ENCODE data around the gene SIVA1. TPM values are rescaled to one million over a fixed set of nuclear protein-coding genes. Genes with fewer than 3 reads are reported as not detected.

Gene SIVA1
- polyA plus RNA-seq, 1 experiment, result 49.7 TPM

DNA sequence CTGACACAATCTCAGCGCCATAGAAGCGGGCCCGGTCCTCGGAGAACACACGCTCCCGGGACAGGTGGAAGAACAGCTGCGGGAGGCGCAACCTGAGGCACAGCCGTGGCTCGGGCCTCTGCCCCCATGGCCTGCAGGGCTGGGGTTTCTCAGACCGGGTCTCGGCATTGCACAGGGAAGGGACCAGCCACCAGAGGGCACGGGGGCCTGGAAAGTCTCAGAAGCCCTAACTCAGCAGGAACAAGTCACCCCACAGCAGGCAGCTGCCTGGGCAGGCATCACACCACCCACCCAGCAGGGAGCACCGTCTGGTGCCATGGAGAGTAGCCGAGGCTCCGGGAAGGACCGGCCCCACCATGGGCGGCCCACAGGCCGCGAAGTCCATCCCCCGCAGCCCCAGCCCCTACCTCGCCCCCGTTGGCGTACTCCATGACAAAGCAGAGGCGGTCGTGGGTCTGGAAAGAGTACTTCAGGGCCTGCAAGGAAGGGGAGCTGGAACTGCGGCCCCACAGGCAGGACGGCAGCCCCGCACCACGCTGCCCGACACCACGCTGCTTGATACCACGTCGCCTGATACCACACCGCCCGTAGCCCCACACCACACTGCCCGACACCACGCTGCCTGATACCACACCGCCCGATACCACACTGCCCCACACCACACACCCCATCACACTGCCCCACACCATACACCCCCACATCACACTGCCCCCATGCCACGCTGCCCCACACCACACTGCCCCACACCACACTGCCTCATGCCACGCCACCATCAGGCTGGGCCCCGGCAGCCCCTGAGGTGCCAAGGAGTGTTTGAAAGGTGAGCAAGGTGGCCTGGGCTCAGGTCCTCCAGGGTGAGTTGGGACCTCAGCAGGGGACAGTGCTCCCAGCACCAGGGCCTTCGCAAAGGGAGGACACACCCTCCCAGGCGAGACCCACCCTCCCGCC, 20.8 kb downstream of the SIVA1 start:
- POLR2A ChIA-PET, result interaction anchor here (3.7 kb wide), 1 partner anchor 21 kb away, joined by 12 read pairs; the partner anchor contains the start of gene SIVA1

GRCh38 chr14:104774453-104775072, 21.6 kb downstream of the SIVA1 start:
- ChIA-PET POLR2A (no interaction called here), CTCF (interaction anchor here (1.1 kb wide), 1 partner anchor 46 kb away, joined by 5 read pairs; no protein-coding TSS in a partner anchor)
- no peak for TF ChIP-seq CTCF (IDR thresholded peaks at IDR 0.05; ENCODE audit: low read depth, low read length)
- Histone ChIP-seq H3K27ac (ENCODE audit: low read depth, low read length) (no peak overlapping the region), H3K4me3 (ENCODE audit: low read depth, low read length) (no peak overlapping the region), H3K27me3 (ENCODE audit: control insufficient read depth, insufficient read depth, low read length) (no peaks in the 10 kb centered on the region), H3K9me3 (ENCODE audit: control insufficient read depth, insufficient read depth, low read length) (peaks cover 30% of the 10 kb centered on the region)
- DNase-seq (ENCODE audit: low read depth, low spot score), result no peak

More for the DNA sequence above, 20.8 kb downstream of the SIVA1 start:
- CTCF ChIA-PET, result interaction anchor here (1.1 kb wide), 1 partner anchor 47 kb away, joined by 5 read pairs; no protein-coding TSS in a partner anchor
- H3K4me3 ChIP-seq (ENCODE audit: low read depth, low read length), result no peak overlapping the region
- TF ChIP-seq CTCF (IDR thresholded peaks at IDR 0.05; ENCODE audit: low read depth, low read length), result no peak
- H3K27ac ChIP-seq (ENCODE audit: low read depth, low read length), result no peak overlapping the region
- H3K9me3 ChIP-seq (ENCODE audit: control insufficient read depth, insufficient read depth, low read length), result peaks cover 30% of the 10 kb centered on the region
- no peaks in the 10 kb centered on the region for H3K27me3 ChIP-seq (ENCODE audit: control insufficient read depth, insufficient read depth, low read length)
- DNase-seq (ENCODE audit: low read depth, low spot score), result no peak

DNA sequence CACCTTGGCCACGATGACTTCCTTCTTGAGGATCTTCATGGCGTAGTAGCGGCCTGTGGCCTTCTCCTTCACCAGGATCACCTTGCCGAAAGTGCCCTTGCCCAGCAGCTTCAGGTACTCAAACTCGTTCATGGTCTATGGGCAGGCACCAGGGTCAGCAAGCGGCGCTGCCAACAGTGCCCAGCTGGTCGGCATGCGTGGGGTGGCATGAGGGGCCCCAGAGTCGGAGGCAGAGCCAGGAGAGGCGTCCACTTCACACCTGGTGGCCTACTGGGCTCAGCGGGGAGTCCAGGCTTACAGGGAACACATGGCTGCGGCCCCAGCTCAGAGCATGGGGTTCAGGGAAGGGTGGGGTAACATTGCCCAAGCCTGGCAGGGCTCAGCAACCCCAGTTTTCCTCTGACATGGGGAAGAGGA, 22.1 kb downstream of the SIVA1 start:
- TF ChIP-seq CTCF (IDR thresholded peaks at IDR 0.05; ENCODE audit: low read depth, low read length), result no peak
- H3K9me3 ChIP-seq (ENCODE audit: control insufficient read depth, insufficient read depth, low read length), result peaks cover 30% of the 10 kb centered on the region
- no peak overlapping the region for H3K27ac ChIP-seq (ENCODE audit: low read depth, low read length)
- no peaks in the 10 kb centered on the region for H3K27me3 ChIP-seq (ENCODE audit: control insufficient read depth, insufficient read depth, low read length)
- no peak for DNase-seq (ENCODE audit: low read depth, low spot score)
- CTCF ChIA-PET, result no interaction called here
- H3K4me3 ChIP-seq (ENCODE audit: low read depth, low read length), result no peak overlapping the region
- POLR2A ChIA-PET, result no interaction called here

DNA sequence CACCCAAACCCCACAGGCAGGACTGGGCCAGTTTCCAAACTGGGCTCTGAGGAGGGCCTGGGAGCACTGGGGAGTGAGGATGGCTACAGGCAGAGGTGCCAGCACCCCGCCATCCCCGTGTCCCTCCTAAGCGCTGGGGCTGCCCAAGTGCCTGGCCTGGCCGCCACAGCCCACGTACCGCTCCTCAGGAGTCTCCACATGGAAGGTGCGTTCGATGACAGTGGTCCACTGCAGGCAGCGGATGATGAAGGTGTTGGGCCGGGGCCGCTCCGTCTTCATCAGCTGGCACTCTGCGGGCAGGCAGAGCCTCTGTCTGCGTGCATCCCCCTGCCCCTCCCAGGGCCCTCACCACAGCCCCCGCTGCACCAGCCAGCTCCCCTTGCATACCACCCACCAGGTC, 23.5 kb downstream of the SIVA1 start:
- Histone ChIP-seq H3K27ac (ENCODE audit: low read depth, low read length) (no peak overlapping the region), H3K9me3 (ENCODE audit: control insufficient read depth, insufficient read depth, low read length) (peaks cover 22% of the 10 kb centered on the region), H3K4me3 (ENCODE audit: low read depth, low read length) (no peak overlapping the region), H3K27me3 (ENCODE audit: control insufficient read depth, insufficient read depth, low read length) (no peaks in the 10 kb centered on the region)
- ChIA-PET POLR2A (no interaction called here), CTCF (interaction anchor here (0.6 kb wide), 1 partner anchor 269 kb away, joined by 4 read pairs; no protein-coding TSS in a partner anchor)
- no peak for TF ChIP-seq CTCF (IDR thresholded peaks at IDR 0.05; ENCODE audit: low read depth, low read length)
- DNase-seq (ENCODE audit: low read depth, low spot score), result no peak
